HCT116 (cell line): ENCODE data around the gene HNF4A. TPM values are rescaled to one million over a fixed set of nuclear protein-coding genes. Genes with fewer than 3 reads are reported as not detected.

Experiments used
- ATAC-seq: fragments of 200-7000 bp; cut with Tn5 transposase; 2 replicates; pipeline ENCODE4 v1.9.1; 2020; ENCODE audit warnings: mild to moderate bottlenecking, moderate library complexity
- BruUV-seq: library from RNA; stranded (reverse); fragments of 400-500 nt; replicated peaks from 2 replicates; lab custom pipeline; 2021; lab: Mats Ljungman, UMichigan
- CTCF ChIA-PET: fragments of 300-600 bp; sonication (Branson Sonifier 250); formaldehyde crosslinking; loops from one replicate; lab custom pipeline; 2021; ENCODE audit warnings: antibody characterized with exemption; lab: Charles Lee
- POLR2A ChIA-PET: fragments of 300-600, 350-600 bp; sonication (Branson Sonifier 250); formaldehyde crosslinking; loops from one replicate; lab custom pipeline; 2021; ENCODE audit warnings: antibody characterized with exemption; lab: Charles Lee
- RAD21 ChIA-PET, 2 experiments: fragments of 300-600 bp; sonication (Branson Sonifier 250); formaldehyde crosslinking; loops; one replicate each; lab custom pipeline; 2023; ENCODE audit warnings: low total read pairs in 2 of 2; ENCODE audit not compliant: uncharacterized antibody in 2 of 2, unreplicated experiment in 2 of 2, low non-redundant PET in 1 of 2; lab: Charles Lee
- DNase-seq: peaks from one replicate; pipeline ENCODE4 v3.0.0-alpha.2; 2010; ENCODE audit warnings: low read depth, low spot score
- H2AFZ ChIP-seq: fragments of 200-600 bp; shearing (Covaris generic), sonication (generic); 2 replicates; pipeline ENCODE4 v1.6.1; 2017; ENCODE audit warnings: low read depth, mixed run types, mixed read lengths, antibody characterized with exemption, low read length; ENCODE audit not compliant: poor library complexity, severe bottlenecking
- H3K27ac ChIP-seq: 2 replicates; pipeline ENCODE4 v1.5.1; 2012; ENCODE audit warnings: low read depth, low read length
- H3K27me3 ChIP-seq: fragments of 200-600 bp; sonication (generic); 2 replicates; pipeline ENCODE4 v1.6.1; 2016; ENCODE audit warnings: mixed run types, low read length, mixed read lengths; ENCODE audit not compliant: insufficient read depth
- H3K36me3 ChIP-seq, 2 experiments: fragments of 200-500 bp in 1 of 2; fragments of 200-600 bp in 1 of 2; sonication (Bioruptor generic) in 1 of 2; sonication (generic) in 1 of 2; 2 replicates each; pipeline versions ENCODE4 v1.5.1 to v1.6.1; 2014 to 2016; ENCODE audit warnings: low read length in 2 of 2, inconsistent platforms in 1 of 2, mixed read lengths in 1 of 2, mixed run types in 1 of 2; ENCODE audit not compliant: insufficient read depth in 2 of 2, control insufficient read depth in 1 of 2
- H3K4me1 ChIP-seq, 2 experiments: fragments of 200-600 bp in 1 of 2; sonication (generic) in 1 of 2; 2 replicates each; pipeline versions ENCODE4 v1.5.1 to v1.6.1; 2012 to 2017; ENCODE audit warnings: low read length in 2 of 2, inconsistent platforms in 1 of 2, mild to moderate bottlenecking in 1 of 2, mixed read lengths in 1 of 2, mixed run types in 1 of 2, moderate library complexity in 1 of 2; ENCODE audit not compliant: insufficient read depth in 2 of 2, control insufficient read depth in 1 of 2
- H3K4me2 ChIP-seq: fragments of 200-600 bp; sonication (generic); 2 replicates; pipeline ENCODE4 v1.6.1; 2017; ENCODE audit warnings: mixed run types, low read length, mixed read lengths
- H3K4me3 ChIP-seq, 2 experiments: fragments of 200-600 bp in 1 of 2; sonication (generic) in 1 of 2; replicated peaks in 1 of 2; 2 replicates each; pipeline ENCODE4 v1.5.1; 2011 to 2016; ENCODE audit warnings: low read length in 2 of 2, control low read depth in 1 of 2, low read depth in 1 of 2, mild to moderate bottlenecking in 1 of 2, mixed read lengths in 1 of 2, mixed run types in 1 of 2
- H3K79me2 ChIP-seq: fragments of 200-600 bp; sonication (generic); 2 replicates; pipeline ENCODE4 v1.6.1; 2017; ENCODE audit warnings: mild to moderate bottlenecking, mixed run types, low read length, moderate library complexity, mixed read lengths; ENCODE audit not compliant: insufficient read depth
- H3K9ac ChIP-seq: fragments of 200-600 bp; sonication (generic); 2 replicates; pipeline ENCODE4 v1.6.1; 2016; ENCODE audit warnings: low read length, mixed read lengths
- H3K9me2 ChIP-seq: fragments of 200-600 bp; sonication (generic), shearing (Covaris generic); 2 replicates; pipeline ENCODE4 v1.6.1; 2017; ENCODE audit warnings: mixed run types, mild to moderate bottlenecking, moderate library complexity; ENCODE audit not compliant: insufficient read depth
- H3K9me3 ChIP-seq, 2 experiments: fragments of 200-500 bp in 1 of 2; fragments of 200-600 bp in 1 of 2; sonication (Bioruptor generic) in 1 of 2; sonication (generic) in 1 of 2; 2 replicates each; pipeline ENCODE4 v1.6.1; 2014 to 2017; ENCODE audit warnings: low read length in 2 of 2, mixed read lengths in 2 of 2, inconsistent platforms in 1 of 2, low read depth in 1 of 2, mild to moderate bottlenecking in 1 of 2, mixed run types in 1 of 2, moderate library complexity in 1 of 2; ENCODE audit not compliant: control insufficient read depth in 1 of 2, insufficient read depth in 1 of 2
- H4K20me1 ChIP-seq: fragments of 200-600 bp; sonication (generic), shearing (Covaris generic); 2 replicates; pipeline ENCODE4 v1.6.1; 2017; ENCODE audit warnings: mixed run types, mild to moderate bottlenecking, moderate library complexity; ENCODE audit not compliant: insufficient read depth
- CEBPB ChIP-seq: IDR thresholded peaks from 2 replicates; pipeline ENCODE4 v1.6.1; 2012; ENCODE audit warnings: low read depth
- EGR1 ChIP-seq: IDR thresholded peaks from 2 replicates; pipeline ENCODE4 v1.6.1; 2012; ENCODE audit warnings: low read depth
- FOSL1 ChIP-seq: IDR thresholded peaks from 2 replicates; pipeline ENCODE4 v1.6.1; 2012; ENCODE audit warnings: low read depth
- JUND ChIP-seq: IDR thresholded peaks from 2 replicates; pipeline ENCODE4 v1.6.1; 2012
- POLR2AphosphoS5 ChIP-seq: IDR thresholded peaks from 2 replicates; pipeline ENCODE4 v1.6.1; 2011; ENCODE audit warnings: mild to moderate bottlenecking, low read depth, low read length, moderate library complexity
- RAD21 ChIP-seq: IDR thresholded peaks from 2 replicates; pipeline ENCODE4 v1.6.1; 2012; ENCODE audit warnings: low read depth, mild to moderate bottlenecking
- SIN3A ChIP-seq: IDR thresholded peaks from 2 replicates; pipeline ENCODE4 v1.6.1; 2012; ENCODE audit warnings: low read depth
- SP1 ChIP-seq: IDR thresholded peaks from 2 replicates; pipeline ENCODE4 v1.6.1; 2012; ENCODE audit warnings: low read depth
- SRF ChIP-seq: IDR thresholded peaks from 2 replicates; pipeline ENCODE4 v1.6.1; 2012; ENCODE audit warnings: low read depth
- ZFX ChIP-seq: fragments of 450-650 bp; IDR thresholded peaks from 2 replicates; pipeline ENCODE4 v1.6.1; 2017
- ZNF274 ChIP-seq: fragments of 200-500 bp; sonication (Bioruptor generic); IDR thresholded peaks from 2 replicates; pipeline ENCODE4 v1.6.1; 2014; ENCODE audit warnings: mild to moderate bottlenecking, low read depth, low read length, inconsistent platforms
- intact Hi-C: fragments of 100-400 bp; cut with micrococcal nuclease; formaldehyde crosslinking; loops from 2 replicates; pipeline ENCODE4 v1.10.0; 2022
- total RNA-seq: library from RNA; stranded (reverse); gene quantifications from one replicate; pipeline ENCODE4 v1.2.1, GENCODE V29; 2021; ENCODE audit not compliant: unreplicated experiment
- TF ChIP-seq, protein P1 (sequence below), 3 experiments: fragments of 200-600 bp in 1 of 3; sonication (generic) in 1 of 3; IDR thresholded peaks in 2 of 3; conservative IDR thresholded peaks in 1 of 3; 2 replicates each; pipeline ENCODE4 v1.5.1; 2012 to 2017; ENCODE audit warnings: low read depth in 2 of 3, low read length in 2 of 3, antibody characterized with exemption in 1 of 3, borderline replicate concordance in 1 of 3, control low read depth in 1 of 3, mild to moderate bottlenecking in 1 of 3, mixed read lengths in 1 of 3, mixed run types in 1 of 3, moderate library complexity in 1 of 3; ENCODE audit not compliant: insufficient read depth in 1 of 3
- TF ChIP-seq, protein P2 (sequence below): IDR thresholded peaks from 2 replicates; pipeline ENCODE4 v1.6.1; 2011; ENCODE audit warnings: mild to moderate bottlenecking, low read length, moderate library complexity; ENCODE audit not compliant: insufficient replicate concordance; ENCODE audit errors: extremely low read depth
- TF ChIP-seq, protein P3 (sequence below): IDR thresholded peaks from 2 replicates; pipeline ENCODE4 v1.6.1; 2012
- TF ChIP-seq, protein P4 (sequence below): IDR thresholded peaks from 2 replicates; pipeline ENCODE4 v1.6.1; 2012

The HNF4A gene
- total RNA-seq, 1 experiment from 2014 or later: 7.4 TPM

DNA sequence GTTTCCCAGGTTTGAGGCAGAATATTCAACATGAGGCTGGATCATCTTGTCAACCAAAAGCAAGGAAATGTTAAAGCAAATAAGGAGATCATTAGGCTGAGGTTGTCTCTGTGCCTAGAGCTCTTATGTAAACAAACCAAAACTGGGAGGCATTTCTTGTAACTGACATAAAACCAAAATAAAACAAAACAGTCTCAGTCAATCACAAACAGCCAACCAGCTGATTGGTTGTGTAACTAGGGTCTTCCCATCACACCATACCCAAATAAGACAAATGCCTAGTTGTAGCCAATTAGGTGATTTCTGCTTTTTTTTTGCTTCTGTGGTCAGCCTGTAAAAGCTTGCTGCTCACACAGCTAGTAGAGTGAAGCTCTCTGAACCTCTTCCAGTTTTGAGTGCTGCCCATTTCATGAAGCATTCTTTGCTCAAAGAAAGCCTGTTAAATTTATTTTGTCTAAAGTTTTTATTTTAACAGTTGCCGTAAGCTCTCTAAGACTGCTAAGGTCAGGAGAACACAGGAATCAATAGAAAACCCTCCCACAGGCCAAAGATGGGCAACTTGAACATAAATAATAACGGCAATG is 35.6 kb upstream of the HNF4A start (continued):
- TF ChIP-seq, protein P1, sequence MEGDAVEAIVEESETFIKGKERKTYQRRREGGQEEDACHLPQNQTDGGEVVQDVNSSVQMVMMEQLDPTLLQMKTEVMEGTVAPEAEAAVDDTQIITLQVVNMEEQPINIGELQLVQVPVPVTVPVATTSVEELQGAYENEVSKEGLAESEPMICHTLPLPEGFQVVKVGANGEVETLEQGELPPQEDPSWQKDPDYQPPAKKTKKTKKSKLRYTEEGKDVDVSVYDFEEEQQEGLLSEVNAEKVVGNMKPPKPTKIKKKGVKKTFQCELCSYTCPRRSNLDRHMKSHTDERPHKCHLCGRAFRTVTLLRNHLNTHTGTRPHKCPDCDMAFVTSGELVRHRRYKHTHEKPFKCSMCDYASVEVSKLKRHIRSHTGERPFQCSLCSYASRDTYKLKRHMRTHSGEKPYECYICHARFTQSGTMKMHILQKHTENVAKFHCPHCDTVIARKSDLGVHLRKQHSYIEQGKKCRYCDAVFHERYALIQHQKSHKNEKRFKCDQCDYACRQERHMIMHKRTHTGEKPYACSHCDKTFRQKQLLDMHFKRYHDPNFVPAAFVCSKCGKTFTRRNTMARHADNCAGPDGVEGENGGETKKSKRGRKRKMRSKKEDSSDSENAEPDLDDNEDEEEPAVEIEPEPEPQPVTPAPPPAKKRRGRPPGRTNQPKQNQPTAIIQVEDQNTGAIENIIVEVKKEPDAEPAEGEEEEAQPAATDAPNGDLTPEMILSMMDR (IDR thresholded peaks at IDR 0.05 in 2 of 3, conservative IDR thresholded peaks at IDR 0.05 in 1 of 3; ENCODE audit: borderline replicate concordance in 1 of 3, insufficient read depth in 1 of 3, low read depth in 2 of 3, low read length in 2 of 3): no peak
- no peak for TF ChIP-seq SP1
- TF ChIP-seq SIN3A: no peak
- no peak for TF ChIP-seq EGR1
- no peak for TF ChIP-seq ZFX
- TF ChIP-seq, protein P2, sequence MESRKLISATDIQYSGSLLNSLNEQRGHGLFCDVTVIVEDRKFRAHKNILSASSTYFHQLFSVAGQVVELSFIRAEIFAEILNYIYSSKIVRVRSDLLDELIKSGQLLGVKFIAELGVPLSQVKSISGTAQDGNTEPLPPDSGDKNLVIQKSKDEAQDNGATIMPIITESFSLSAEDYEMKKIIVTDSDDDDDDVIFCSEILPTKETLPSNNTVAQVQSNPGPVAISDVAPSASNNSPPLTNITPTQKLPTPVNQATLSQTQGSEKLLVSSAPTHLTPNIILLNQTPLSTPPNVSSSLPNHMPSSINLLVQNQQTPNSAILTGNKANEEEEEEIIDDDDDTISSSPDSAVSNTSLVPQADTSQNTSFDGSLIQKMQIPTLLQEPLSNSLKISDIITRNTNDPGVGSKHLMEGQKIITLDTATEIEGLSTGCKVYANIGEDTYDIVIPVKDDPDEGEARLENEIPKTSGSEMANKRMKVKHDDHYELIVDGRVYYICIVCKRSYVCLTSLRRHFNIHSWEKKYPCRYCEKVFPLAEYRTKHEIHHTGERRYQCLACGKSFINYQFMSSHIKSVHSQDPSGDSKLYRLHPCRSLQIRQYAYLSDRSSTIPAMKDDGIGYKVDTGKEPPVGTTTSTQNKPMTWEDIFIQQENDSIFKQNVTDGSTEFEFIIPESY: no peak
- TF ChIP-seq, protein P3, sequence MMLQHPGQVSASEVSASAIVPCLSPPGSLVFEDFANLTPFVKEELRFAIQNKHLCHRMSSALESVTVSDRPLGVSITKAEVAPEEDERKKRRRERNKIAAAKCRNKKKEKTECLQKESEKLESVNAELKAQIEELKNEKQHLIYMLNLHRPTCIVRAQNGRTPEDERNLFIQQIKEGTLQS: no peak

DNA sequence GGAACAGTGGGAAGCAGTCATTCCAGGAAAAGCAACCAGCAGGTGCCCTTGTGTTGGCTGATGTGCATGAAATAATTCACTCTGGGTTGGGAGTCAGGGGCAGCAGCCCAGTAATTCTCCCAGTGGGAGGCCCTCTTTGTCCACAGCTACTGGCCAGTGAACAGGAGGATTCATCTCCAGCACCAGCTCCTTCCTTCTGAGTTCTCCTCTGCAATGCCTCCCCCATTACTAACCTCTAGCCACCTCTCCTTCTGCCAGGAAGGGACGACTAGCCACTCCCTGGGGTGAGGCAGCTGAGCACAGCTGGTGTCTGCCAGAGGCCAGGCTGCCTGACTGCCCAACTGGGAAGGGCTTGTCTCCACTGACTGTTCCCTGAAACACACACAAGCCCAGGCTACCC is 31.2 kb upstream of the HNF4A start:
- no peaks in the 10 kb centered on the region for H3K36me3 ChIP-seq
- H3K4me2 ChIP-seq: peak overlapping the region; percentile 9; the same call in 1 of the 2 replicates
- ChIA-PET POLR2A (no interaction called here), RAD21 (no interaction called here), CTCF (no interaction called here)
- H3K27me3 ChIP-seq: no peaks in the 10 kb centered on the region
- H3K4me3 ChIP-seq: no peak overlapping the region
- intact Hi-C loops: no loop called here
- peaks cover 20 to 23% of the 10 kb centered on the region in 2 experiments; a peak in 3 of 4 replicates for H3K4me1 ChIP-seq
- H3K9me2 ChIP-seq: no peaks in the 10 kb centered on the region
- H2AFZ ChIP-seq: no peak overlapping the region
- no TSS peak for BruUV-seq
- no peaks in the 10 kb centered on the region for H3K9me3 ChIP-seq
- no peaks in the 10 kb centered on the region for H4K20me1 ChIP-seq
- DNase-seq (no peak), ATAC-seq (peak; percentile 64)
- H3K79me2 ChIP-seq: no peaks in the 10 kb centered on the region
- H3K27ac ChIP-seq: no peak overlapping the region
- no peak overlapping the region for H3K9ac ChIP-seq
- TF ChIP-seq, protein P3: no peak
- TF ChIP-seq, protein P1 (IDR thresholded peaks at IDR 0.05 in 2 of 3, conservative IDR thresholded peaks at IDR 0.05 in 1 of 3; ENCODE audit: borderline replicate concordance in 1 of 3, insufficient read depth in 1 of 3, low read depth in 2 of 3, low read length in 2 of 3): no peak
- no peak for TF ChIP-seq SIN3A
- no peak for TF ChIP-seq JUND
- TF ChIP-seq, protein P4, sequence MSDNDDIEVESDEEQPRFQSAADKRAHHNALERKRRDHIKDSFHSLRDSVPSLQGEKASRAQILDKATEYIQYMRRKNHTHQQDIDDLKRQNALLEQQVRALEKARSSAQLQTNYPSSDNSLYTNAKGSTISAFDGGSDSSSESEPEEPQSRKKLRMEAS: no peak
- TF ChIP-seq FOSL1: no peak
- no peak for TF ChIP-seq POLR2AphosphoS5
- no peak for TF ChIP-seq ZFX
- TF ChIP-seq RAD21: no peak
- TF ChIP-seq, protein P2: no peak
- TF ChIP-seq SRF: no peak
- no peak for TF ChIP-seq CEBPB
- no peak for TF ChIP-seq ZNF274
